BE2C (cell line): ENCODE data around the gene SLC4A1AP.
A peak's percentile ranks its signal among the peaks of the same experiment; 100 is the strongest.

ENCODE experiments used
- DNase-seq: peaks from one replicate; pipeline ENCODE4 v3.0.0-alpha.2; 2020
- H3K27me3 ChIP-seq: fragments of 250-450 bp; sonication (Bioruptor Pico); 2 replicates; pipeline ENCODE4 v1.5.1; 2020; ENCODE audit warnings: mild to moderate bottlenecking
- H3K36me3 ChIP-seq: fragments of 250-450 bp; sonication (Bioruptor Pico); 2 replicates; pipeline ENCODE4 v1.5.1; 2020; ENCODE audit warnings: mild to moderate bottlenecking
- H3K4me1 ChIP-seq: fragments of 250-450 bp; sonication (Bioruptor Pico); 2 replicates; pipeline ENCODE4 v1.5.1; 2020
- H3K4me3 ChIP-seq: 2 replicates; pipeline ENCODE4 v1.5.1; 2011; ENCODE audit warnings: low read depth, low read length
- H3K9me3 ChIP-seq: fragments of 250-450 bp; sonication (Bioruptor Pico); 2 replicates; pipeline ENCODE4 v1.5.1; 2020
- CTCF ChIP-seq: IDR thresholded peaks from 2 replicates; pipeline ENCODE4 v1.5.1; 2012; ENCODE audit warnings: mild to moderate bottlenecking, low read depth, low read length

Gene SLC4A1AP

GRCh38 chr2:27721335-27721734 is 57.6 kb downstream of the SLC4A1AP start:
- Histone ChIP-seq H3K4me1 (peaks cover 20% of the 10 kb centered on the region), H3K4me3 (no peak overlapping the region), H3K9me3 (no peaks in the 10 kb centered on the region), H3K36me3 (no peaks in the 10 kb centered on the region), H3K27me3 (no peaks in the 10 kb centered on the region)
- no peak for TF ChIP-seq CTCF
- DNase-seq = no peak

- Histone ChIP-seq H3K4me1 (peaks cover 15% of the 10 kb centered on the region), H3K4me3 (no peak overlapping the region), H3K27me3 (no peaks in the 10 kb centered on the region), H3K9me3 (no peaks in the 10 kb centered on the region), H3K36me3 (no peaks in the 10 kb centered on the region)
- DNase-seq = no peak
- TF ChIP-seq CTCF = no peak
Observed at GRCh38 chr2:27721884-27722485, 58.3 kb downstream of the SLC4A1AP start.

GRCh38 chr2:27723372-27724144 is 59.9 kb downstream of the SLC4A1AP start:
- peak; percentile 91 for TF ChIP-seq CTCF
- H3K36me3 ChIP-seq = no peaks in the 10 kb centered on the region
- no peaks in the 10 kb centered on the region for H3K27me3 ChIP-seq
- H3K4me3 ChIP-seq = no peak overlapping the region
- H3K4me1 ChIP-seq = peaks cover 11% of the 10 kb centered on the region
- H3K9me3 ChIP-seq = no peaks in the 10 kb centered on the region
- DNase-seq = peak; percentile 81

- DNase-seq = no peak
- peaks cover 11% of the 10 kb centered on the region for H3K4me1 ChIP-seq
- no peaks in the 10 kb centered on the region for H3K27me3 ChIP-seq
- H3K36me3 ChIP-seq = no peaks in the 10 kb centered on the region
- TF ChIP-seq CTCF = no peak
- H3K9me3 ChIP-seq = no peaks in the 10 kb centered on the region
- H3K4me3 ChIP-seq = no peak overlapping the region
Observed at GRCh38 chr2:27724191-27724590, 60.5 kb downstream of the SLC4A1AP start.

- Histone ChIP-seq H3K36me3 (no peaks in the 10 kb centered on the region), H3K9me3 (no peaks in the 10 kb centered on the region), H3K4me1 (peaks cover 11% of the 10 kb centered on the region), H3K27me3 (no peaks in the 10 kb centered on the region), H3K4me3 (no peak overlapping the region)
- DNase-seq = no peak
- TF ChIP-seq CTCF = no peak
Observed at GRCh38 chr2:27724905-27725701, 61.4 kb downstream of the SLC4A1AP start.
